Inferior parietal cortex (tissue), 1 donor: ENCODE results near the gene OR56A4.
"Not testable (repeated sequence)": the region's sequence is repeated elsewhere in the genome, so short reads cannot be mapped to it uniquely, and the experiment has no call there.

ENCODE experiments used
- DNase-seq: peaks from one replicate; pipeline ENCODE4 v3.0.0-alpha.2; 2016; ENCODE audit errors: extremely low spot score

Gene OR56A4

GRCh38 chr11:5960704-5961320 is 45.9 kb downstream of the OR56A4 start:
- not testable (repeated sequence) for DNase-seq

GRCh38 chr11:5955586-5955985 is 51.2 kb downstream of the OR56A4 start:
- no peak for DNase-seq
